Skeletal muscle satellite cell (primary cell): ENCODE results near the gene CUL5. TPM values are rescaled to one million over a fixed set of nuclear protein-coding genes. Genes with fewer than 3 reads are reported as not detected.

Source experiments
- H3K27me3 ChIP-seq: 2 replicates; pipeline ENCODE4 v1.7.0; 2013; ENCODE audit warnings: low read length; ENCODE audit not compliant: control insufficient read depth, insufficient read depth
- H3K36me3 ChIP-seq: 2 replicates; pipeline ENCODE4 v1.7.0; 2013; ENCODE audit warnings: mild to moderate bottlenecking, control low read depth, low read length; ENCODE audit not compliant: insufficient read depth
- H3K4me1 ChIP-seq: 2 replicates; pipeline ENCODE4 v1.7.0; 2013; ENCODE audit warnings: low read length; ENCODE audit not compliant: control insufficient read depth, insufficient read depth
- H3K4me2 ChIP-seq: 2 replicates; pipeline ENCODE4 v1.7.0; 2013; ENCODE audit warnings: mild to moderate bottlenecking, low read length
- H3K4me3 ChIP-seq: 2 replicates; pipeline ENCODE4 v1.7.0; 2013; ENCODE audit warnings: low read length
- H3K9ac ChIP-seq: 2 replicates; pipeline ENCODE4 v1.7.0; 2013; ENCODE audit warnings: mild to moderate bottlenecking, low read depth, low read length, moderate library complexity
- H3K9me3 ChIP-seq: replicated peaks from 2 replicates; pipeline ENCODE4 v1.7.0; 2013; ENCODE audit warnings: mild to moderate bottlenecking, control low read depth, low read length
- small RNA-seq: library from RNA; depleted of rRNA; stranded (forward); fragments of <200 nt; gene quantifications from one replicate; pipeline ENCODE3, GENCODE V24; 2012

Gene CUL5

GRCh38 chr11:108148556-108148955 lies 139.9 kb downstream of the CUL5 start:
- no peak overlapping the region for H3K4me2 ChIP-seq
- H3K36me3 ChIP-seq: peaks cover 48% of the 10 kb centered on the region

GRCh38 chr11:108154591-108154990 lies 145.9 kb downstream of the CUL5 start:
- Histone ChIP-seq H3K9me3 (no peaks in the 10 kb centered on the region), H3K9ac (no peak overlapping the region), H3K4me3 (no peak overlapping the region), H3K4me1 (no peaks in the 10 kb centered on the region), H3K4me2 (no peak overlapping the region), H3K27me3 (no peaks in the 10 kb centered on the region), H3K36me3 (peaks cover 36% of the 10 kb centered on the region)

More at GRCh38 chr11:108148556-108148955, 139.9 kb downstream of the CUL5 start:
- Histone ChIP-seq H3K4me1 (no peaks in the 10 kb centered on the region), H3K27me3 (no peaks in the 10 kb centered on the region), H3K9me3 (no peaks in the 10 kb centered on the region), H3K9ac (no peak overlapping the region), H3K4me3 (no peak overlapping the region)

Small RNAs within 50 kb of the gene (small RNA-seq; reads per million reads assigned to genes)
- not detected for gene RF00019
